Inflammatory macrophage (primary cell): ENCODE results near the gene PLCB1.
A peak's percentile ranks its signal among the peaks of the same experiment; 100 is the strongest.
"Not testable (repeated sequence)": the region's sequence is repeated elsewhere in the genome, so short reads cannot be mapped to it uniquely, and the experiment has no call there.

Experiments
- DNase-seq, 2 donors: peaks; one replicate each; pipeline ENCODE4 v3.0.0-alpha.2; 2020 to 2022

The PLCB1 gene

DNA sequence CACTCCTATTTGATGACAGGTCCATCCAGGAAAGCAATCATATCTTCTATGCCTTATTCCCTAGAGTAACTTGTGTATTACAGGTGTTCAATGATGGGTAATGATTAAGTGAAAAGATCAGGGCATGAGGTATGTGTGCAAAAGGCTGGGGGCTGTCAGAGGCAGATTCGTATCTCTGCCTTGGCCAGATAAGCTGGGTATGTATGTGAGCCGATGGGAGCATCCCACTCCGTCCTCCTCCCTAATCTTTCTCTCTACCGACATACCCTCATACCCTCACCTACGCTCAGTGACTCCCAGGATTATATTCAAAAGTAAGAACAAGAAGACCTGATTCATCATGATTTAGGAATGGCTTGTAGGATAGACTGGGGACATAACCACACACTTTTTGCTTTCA lies 238.7 kb downstream of the PLCB1 start:
- DNase-seq = no peak

DNA sequence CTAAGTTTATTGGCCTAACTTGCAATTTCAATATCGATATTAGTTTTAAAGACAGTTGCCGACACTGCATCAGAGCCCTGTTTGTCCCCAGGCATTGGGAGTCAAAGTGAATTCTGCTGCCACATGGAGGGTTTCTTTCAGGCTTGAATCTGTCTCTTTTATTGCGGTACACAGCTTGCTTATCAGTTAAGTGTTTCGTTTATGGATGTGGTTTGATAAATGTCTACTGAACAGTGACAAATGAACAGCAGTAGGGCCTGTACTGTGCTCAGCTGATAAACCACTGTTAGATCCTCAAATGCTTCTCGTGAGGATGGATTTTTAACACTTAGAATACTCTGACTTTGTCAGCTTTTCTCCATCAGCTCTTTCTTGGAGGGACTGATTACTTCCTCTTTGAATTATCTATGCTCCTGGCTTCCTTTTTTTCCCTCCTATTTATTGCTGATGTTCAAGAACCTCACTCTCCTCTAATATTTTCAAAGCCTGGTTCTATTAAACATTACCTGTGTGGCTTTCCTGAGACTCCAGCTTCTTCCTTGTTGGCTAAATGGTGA lies 240.8 kb downstream of the PLCB1 start:
- peak in 1 of 2 donors; percentile 23 for DNase-seq

GRCh38 chr20:8373579-8373978 lies 241.5 kb downstream of the PLCB1 start:
- DNase-seq = no peak

- DNase-seq = no peak
These were observed 243.8 kb downstream of the PLCB1 start for GRCh38 chr20:8375898-8376297.

GRCh38 chr20:8376940-8377339 lies 244.9 kb downstream of the PLCB1 start:
- no peak for DNase-seq

DNA sequence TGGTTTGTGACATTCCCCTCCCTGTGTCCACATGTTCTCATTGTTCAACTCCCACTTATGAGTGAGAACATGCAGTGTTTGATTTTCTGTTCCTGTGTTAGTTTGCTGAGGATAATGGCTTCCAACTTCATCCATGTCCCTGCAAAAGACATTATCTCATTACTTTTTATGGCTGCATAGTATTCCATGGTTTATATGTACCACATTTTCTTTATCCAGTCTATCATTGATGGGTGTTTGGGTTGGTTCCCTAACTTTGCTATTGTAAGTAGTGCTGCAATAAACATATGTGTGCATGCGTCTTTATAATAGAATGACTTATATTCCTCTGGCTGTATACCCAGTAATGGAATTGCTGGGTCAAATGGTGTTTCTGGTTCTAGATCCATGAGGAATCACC lies 247.1 kb downstream of the PLCB1 start:
- DNase-seq = not testable (repeated sequence)

GRCh38 chr20:8385247-8385646 lies 253.2 kb downstream of the PLCB1 start:
- DNase-seq = no peak

- DNase-seq = no peak
These were observed 254.9 kb downstream of the PLCB1 start for GRCh38 chr20:8386991-8387390.

- no peak for DNase-seq
These were observed 256.1 kb downstream of the PLCB1 start for GRCh38 chr20:8388141-8388540.

- DNase-seq = no peak
These were observed 256.6 kb downstream of the PLCB1 start for GRCh38 chr20:8388707-8389106.

GRCh38 chr20:8389381-8390036 lies 257.4 kb downstream of the PLCB1 start:
- DNase-seq = peak; percentile 9 to 84

DNA sequence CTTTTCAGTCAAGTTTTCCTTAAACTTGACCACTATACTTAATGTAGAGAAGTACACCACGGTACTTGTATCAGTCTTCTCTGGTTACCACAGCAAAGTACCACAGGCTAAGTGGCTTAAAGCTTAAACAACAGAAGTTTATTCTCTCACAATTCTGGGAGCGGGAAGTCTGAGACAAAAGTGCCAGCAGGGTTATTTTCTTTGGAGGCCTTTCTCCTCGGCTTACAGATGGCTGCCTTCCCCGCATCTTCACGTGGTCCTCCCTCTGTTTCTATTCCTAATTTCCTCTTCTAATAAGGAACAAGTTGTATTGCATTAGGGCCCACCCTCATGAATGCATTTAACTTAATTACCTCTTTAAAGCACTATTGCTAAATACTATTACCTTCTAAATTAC lies 258.0 kb downstream of the PLCB1 start:
- peak; percentile 28 to 37 for DNase-seq

GRCh38 chr20:8390500-8390899 lies 258.4 kb downstream of the PLCB1 start:
- no peak for DNase-seq

GRCh38 chr20:8393381-8393780 lies 261.3 kb downstream of the PLCB1 start:
- DNase-seq = peak; percentile 50 to 62

- DNase-seq = peak; percentile 82 to 97
These were observed 262.4 kb downstream of the PLCB1 start for GRCh38 chr20:8394308-8394945.

DNA sequence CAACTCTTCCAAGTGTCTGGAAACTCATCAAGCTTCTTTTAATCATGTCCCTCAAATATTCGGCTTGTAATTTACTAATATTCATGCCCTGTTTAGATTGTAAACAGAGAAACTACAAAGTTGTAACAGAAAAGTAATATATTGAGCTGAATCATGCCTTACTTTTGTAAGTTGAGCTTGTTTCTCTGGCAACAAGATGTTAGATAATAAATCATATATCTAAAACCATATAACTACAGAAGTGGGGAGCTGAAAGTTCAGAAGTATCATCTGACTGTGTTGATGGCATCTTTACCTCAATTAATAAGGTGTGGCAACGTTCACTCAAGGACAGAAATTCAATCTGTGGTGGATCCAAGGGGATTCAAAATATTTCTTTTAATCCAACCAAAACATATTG lies 263.9 kb downstream of the PLCB1 start:
- DNase-seq = no peak

- peak in 1 of 2 donors; percentile 26 for DNase-seq
These were observed 266.4 kb downstream of the PLCB1 start for GRCh38 chr20:8398263-8399051.

DNA sequence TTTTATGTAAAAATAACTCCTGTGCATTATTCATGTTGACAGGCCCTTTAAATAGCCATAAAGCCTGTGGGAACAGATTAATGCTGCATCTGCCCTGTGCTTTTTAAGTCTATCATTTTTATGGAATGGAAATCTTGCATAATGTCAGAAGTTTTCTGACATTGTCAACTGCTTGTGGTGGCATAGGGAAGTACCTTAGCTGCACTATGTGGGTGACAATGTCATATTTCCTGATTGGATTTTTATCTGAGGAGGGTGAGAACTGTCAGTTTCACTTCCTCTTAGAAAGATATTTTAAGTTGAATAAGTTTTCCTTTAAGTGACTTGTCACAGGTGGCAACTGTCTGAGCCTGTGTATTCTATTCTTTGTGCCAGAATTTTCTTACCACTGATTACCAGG lies 267.9 kb downstream of the PLCB1 start:
- peak; percentile 84 to 91 for DNase-seq

GRCh38 chr20:8400486-8400885 lies 268.4 kb downstream of the PLCB1 start:
- peak in 1 of 2 donors; percentile 42 for DNase-seq

- DNase-seq = peak in 1 of 2 donors; percentile 21
These were observed 269.5 kb downstream of the PLCB1 start for GRCh38 chr20:8401556-8401955.

DNA sequence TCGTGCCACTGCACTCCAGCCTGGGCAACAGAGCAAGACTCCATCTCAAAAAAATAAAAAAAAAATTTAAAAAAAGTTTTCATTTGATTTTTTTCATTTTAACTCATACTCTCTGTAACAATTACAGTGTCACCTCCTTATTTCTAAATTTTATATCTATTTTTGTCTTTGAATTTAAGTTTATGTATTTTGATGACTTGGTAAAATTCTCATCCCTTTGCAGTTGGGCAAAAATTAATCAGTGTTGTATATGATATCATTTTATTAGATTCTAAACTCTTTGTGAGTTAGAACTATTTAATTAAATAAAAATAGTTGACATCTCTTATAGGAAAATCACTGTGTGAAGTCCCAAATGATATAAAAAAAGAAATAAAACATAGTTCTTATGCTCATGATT lies 270.7 kb downstream of the PLCB1 start:
- DNase-seq = no peak

DNA sequence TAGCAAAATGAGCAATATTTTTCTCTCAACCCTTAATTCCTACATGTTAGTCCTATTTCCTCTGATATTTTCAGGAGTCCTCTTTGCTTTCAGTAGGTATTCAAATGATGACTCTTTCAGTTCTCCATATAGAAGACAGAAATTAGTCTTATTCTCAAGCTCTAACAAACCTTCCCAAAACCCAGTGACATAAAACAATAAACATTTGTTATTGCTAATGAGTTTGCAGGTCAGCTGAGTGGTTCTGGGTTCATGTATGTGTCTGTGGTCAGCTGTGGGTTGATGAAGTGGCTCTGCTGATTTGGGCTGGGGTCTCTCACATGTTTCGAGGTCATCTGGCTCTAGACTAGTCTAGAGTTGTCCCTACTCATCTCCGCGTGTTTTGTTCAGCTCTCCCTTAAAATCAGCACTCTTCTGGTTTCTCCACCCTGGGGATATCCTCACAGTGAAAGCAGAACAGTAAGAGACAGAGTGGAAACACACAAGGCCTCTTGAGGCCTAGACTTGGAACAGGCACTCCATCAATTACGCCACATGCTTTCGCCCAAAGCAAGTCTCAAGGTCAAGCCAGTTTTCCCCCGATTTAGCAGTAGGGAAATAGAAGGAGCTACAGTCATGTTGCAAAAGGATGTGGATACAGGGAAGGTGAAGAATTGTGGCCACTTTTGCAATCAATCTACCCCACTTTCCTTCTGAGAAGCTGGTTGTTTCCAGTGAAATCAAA lies 273.0 kb downstream of the PLCB1 start:
- DNase-seq = no peak

DNA sequence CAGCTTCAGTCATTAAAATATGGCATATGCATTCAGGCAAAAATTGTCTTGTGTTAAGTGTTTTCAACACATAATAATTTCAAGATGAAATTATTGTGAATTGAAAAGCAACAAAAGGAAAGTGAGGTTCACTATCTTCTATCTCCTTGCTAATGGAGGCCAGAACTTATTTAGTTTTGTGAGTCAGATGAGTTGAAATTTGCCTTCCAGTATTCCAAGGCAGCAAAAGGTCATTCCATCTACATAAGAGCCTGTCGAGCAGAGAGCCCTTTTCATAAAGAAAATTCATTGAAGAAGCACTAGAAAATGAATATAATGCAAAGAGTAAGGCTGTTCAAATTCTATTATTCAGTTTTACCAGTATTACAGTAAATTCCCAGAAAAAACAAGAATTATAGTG lies 274.3 kb downstream of the PLCB1 start:
- DNase-seq = no peak
